ENCODE measurements around the gene PCGF2.
"Not testable (repeated sequence)": the region's sequence is repeated elsewhere in the genome, so short reads cannot be mapped to it uniquely, and the experiment has no call there.

Gene PCGF2
- total RNA-seq = 0.07 to 0.24 reads per million in 2 donors

GRCh38 chr17:38748149-38748891 is at the start of gene PCGF2:
Gene PCGF2, minus strand, starts transcription at chr17:38748336. Its CDS starts 7,934 bp downstream, at chr17:38740402.
- no peak for DNase-seq

DNA sequence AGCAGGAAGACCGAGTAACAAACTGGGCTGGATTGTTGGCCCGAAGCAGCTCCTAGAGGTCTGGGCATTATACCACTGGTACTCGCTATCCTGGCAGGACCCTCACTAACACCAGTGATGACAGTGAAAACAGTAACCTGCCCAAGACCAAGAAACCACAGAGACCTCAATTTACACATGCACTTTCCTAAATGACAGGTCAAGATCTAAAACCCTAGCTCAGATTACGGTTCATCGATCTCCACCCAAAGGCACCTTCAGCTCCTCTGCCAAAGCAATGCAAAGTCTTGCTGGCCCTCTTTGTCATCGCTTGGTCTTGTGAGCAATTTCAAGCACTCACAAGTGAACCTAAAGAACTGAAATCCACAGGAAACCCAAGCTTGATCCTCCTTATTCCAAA is 49.7 kb upstream of the PCGF2 start:
- DNase-seq = no peak

- DNase-seq = no peak
These were observed 49.0 kb upstream of the PCGF2 start for GRCh38 chr17:38797158-38797490.

DNA sequence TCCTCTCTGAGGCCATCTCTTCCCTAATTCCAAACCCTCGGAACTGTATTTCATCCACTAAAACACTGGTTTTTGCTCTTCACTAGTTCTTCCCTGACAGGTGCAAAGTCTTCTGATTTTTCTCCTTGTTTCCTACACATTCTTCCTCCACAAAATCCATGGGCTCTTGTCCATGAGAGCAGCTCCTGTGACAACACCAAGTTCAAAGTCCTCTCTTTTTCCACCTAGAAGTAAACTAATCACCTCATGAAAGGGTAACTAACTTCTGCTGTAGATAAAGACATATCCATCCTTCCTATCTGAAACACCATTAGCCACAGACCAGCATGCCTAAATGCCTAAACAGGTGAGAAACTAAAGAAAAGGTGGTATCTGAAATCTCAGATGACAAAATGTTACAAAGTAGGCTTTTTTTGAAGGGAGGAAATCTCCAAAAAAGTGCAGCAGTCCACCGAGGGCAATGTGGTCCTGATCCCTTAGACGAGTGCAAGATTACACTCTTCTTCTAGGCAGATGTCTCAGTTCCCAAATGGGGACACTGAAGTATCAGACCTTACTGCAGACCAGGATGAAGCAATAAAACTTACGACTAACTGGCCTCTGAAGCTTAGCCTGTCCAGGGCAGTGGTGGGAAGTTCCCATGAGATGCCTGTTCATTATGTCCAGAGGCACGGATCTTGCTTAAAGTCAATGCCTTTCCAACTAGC is 48.5 kb upstream of the PCGF2 start:
- DNase-seq = no peak

DNA sequence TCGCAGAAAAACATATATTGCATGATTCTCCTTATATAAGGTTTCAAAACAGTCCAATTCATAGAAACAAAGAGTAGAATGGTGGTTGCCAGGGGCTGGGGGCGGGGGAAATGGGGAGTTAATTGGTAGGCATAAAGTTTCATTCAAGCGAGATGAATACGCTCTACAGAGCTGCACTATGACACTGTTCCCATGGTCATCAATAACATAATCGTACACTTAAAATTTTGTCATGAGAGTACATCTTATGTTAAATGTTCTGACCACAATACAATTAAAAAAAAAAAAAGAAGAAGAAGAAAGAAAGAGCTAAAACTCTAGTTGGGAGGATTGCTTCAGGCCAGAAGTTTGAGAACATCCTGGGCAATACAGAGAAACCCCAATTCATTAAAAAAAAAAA is 46.1 kb upstream of the PCGF2 start:
- DNase-seq = no peak

- DNase-seq = no peak
These were observed 43.0 kb upstream of the PCGF2 start for GRCh38 chr17:38791162-38791561.

DNA sequence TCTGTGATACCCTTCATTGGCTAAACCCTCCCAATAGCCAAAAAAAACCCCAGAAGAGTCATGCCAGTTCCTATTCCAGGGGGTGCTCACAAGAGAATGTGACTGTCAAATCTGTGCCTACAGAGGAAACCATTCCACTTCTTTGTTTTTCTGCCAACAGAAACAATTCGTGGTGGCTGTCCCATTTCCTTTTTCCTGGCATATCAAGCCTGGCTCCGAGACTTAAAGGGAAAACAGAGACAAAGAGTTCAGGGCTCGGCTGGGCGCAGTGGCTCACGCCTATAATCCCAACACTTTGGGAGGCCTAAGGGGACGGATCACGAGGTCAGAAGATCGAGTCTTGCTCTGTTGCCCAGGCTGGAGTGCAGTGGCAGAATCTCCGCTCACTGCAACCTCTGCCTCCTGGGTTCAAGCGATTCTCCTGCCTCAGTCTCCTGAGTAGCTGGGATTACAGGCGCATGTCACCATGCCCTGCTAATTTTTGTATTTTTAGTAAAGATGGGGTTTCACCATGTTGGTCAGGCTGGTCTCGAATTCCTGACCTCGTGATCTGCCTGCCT is 42.1 kb upstream of the PCGF2 start:
- not testable (repeated sequence) for DNase-seq

DNA sequence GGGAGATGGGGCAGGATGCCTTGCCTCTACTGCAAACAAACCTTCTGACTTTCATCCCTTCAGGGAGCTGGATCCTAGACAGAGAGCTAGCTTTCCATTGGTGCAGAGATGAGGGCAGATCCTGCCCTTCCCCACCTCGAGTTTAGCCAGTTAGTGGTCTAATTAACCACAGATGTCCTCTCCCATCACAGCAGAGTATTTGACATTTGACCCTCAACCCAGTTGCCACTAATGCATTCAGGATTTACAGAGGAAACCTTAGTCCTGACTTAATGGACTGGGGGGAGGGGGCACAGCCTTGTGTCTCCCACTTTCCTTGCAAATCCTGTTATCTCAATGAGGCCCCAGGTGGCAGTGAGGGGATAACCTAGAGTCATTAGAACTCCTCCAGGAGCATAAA is 41.0 kb upstream of the PCGF2 start:
- DNase-seq = no peak

DNA sequence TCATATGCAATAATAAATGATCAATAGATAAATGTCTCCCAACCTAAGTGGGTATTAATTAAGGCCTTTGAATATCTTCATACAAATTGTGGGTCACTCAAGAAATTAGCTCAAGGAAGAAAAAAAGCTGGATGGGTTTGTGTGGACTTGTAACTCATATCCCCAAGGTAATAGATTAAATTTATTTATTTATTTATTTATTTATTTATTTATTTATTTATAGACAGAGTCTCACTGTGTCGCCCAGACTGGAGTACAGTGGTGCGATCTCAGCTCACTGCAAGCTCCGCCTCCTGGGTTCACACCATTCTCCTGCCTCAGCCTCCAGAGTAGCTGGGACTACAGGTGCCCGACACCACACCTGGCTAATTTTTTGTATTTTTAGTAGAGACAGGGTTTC is 39.9 kb upstream of the PCGF2 start:
- not testable (repeated sequence) for DNase-seq

DNA sequence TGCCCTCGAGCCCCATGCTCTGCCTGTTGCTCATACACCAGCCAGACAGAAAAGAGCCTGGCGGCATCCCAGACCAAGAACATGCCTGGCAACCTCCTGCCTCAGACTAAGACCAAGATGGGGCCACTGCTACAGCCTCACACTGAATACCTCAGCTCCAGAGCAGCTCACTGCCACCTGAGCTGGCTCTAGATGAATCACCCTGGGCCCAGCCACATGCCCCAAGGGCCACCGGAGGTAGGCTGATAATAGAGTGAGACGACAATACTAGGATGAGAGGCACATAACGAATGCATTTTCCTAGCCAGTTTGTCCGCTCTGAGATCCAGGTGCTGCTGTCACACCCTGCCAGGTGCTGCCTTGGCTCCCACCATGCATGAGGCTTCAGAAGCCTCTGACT is 38.2 kb upstream of the PCGF2 start:
- DNase-seq = no peak

GRCh38 chr17:38783227-38783626 is 35.1 kb upstream of the PCGF2 start:
- DNase-seq = no peak

- DNase-seq = no peak
These were observed 32.0 kb upstream of the PCGF2 start for GRCh38 chr17:38779965-38780752.

DNA sequence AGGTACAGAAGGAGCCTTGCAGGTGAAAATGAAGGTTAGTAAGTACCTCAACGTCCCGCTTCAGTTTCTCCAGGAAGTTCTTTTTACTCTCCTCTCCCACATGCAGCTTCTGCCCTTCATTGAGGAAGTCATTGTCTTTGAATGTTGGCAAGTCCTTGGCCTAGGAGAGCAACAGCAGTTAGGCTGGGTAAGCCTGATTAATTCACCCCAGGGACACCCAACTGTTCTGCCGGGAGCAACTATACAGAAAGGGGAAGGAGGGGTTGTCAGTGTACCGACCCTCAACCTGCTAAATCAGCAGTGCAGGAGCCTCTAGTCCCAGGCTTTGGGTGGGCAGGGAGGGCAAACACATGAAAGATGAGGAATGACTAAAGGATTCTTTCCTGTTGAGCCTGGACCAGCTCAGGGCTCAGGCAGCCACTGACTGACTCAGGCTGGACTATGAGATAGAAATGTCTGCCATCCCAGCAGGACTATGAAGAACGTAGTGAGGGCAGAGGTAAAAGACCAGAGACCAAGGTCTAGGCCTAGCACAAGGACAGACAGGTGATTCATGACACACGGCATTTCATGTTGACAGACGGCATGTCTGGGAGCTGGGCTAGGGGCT is 29.6 kb upstream of the PCGF2 start:
- no peak for DNase-seq

- DNase-seq = no peak
These were observed 25.1 kb upstream of the PCGF2 start for GRCh38 chr17:38773258-38773657.

GRCh38 chr17:38768417-38768816 is 20.3 kb upstream of the PCGF2 start:
- DNase-seq = no peak

GRCh38 chr17:38766341-38766740 is 18.2 kb upstream of the PCGF2 start:
- no peak for DNase-seq

DNA sequence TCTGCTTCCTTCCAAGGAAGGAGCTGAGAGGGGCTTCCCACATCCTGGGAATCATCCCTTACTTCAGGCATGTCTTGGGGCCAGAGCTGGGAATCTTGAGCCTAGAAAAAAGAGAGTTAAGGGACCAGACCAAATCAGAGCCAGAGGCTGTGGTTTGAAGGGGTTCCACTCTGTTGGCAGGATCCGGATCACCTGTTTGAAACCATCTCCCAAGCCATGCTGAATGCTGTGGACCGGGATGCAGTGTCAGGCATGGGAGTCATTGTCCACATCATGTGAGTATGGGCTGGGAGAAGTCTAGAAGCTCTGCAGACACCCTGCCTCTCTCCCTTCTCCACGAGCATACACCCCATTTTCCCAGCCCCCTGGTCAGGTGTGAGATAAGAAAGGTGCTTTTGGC is 14.1 kb upstream of the PCGF2 start:
- no peak for DNase-seq

DNA sequence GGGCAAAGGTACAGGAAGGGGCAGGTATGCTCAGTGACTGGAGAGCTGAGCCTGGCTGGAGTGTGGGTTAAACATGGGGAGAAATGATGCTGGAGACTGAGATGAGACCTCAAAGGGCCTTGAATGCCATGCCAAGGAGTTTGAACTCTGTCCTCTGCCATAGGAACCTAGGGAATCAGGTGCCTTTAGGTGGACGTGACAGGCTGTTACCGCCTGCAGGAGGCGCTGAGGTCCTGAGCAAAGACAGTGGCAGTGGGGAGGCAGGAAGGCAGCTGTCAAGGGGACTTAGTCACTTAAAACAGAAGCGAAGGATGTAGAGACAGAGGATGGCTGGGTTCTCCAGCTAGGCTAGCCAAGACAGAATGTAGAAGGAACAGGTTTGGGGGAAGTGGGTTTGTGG is 13.5 kb upstream of the PCGF2 start:
- no peak for DNase-seq

DNA sequence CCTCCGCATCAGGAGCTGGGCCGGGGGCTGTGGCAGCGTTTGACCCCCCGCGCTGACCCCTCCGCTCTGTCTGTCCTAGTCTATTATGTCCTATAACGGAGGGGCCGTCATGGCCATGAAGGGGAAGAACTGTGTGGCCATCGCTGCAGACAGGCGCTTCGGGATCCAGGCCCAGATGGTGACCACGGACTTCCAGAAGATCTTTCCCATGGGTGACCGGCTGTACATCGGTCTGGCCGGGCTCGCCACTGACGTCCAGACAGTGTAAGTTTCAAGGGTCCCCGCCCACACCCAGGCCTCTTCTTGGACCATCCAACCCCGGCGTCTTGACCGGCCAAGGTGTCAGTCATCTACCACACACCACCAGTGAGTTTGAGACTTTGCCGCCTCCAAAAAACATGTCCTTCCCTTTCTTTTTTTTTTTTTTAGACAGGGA is 5.0 kb upstream of the PCGF2 start:
- DNase-seq = no peak

GRCh38 chr17:38752308-38753070 is 4.4 kb upstream of the PCGF2 start, which contains the start of gene PSMB3:
Gene PSMB3, plus strand, starts transcription at chr17:38752741. Its CDS starts 86 bp downstream, at chr17:38752827.
- peak; percentile 88 for DNase-seq

DNA sequence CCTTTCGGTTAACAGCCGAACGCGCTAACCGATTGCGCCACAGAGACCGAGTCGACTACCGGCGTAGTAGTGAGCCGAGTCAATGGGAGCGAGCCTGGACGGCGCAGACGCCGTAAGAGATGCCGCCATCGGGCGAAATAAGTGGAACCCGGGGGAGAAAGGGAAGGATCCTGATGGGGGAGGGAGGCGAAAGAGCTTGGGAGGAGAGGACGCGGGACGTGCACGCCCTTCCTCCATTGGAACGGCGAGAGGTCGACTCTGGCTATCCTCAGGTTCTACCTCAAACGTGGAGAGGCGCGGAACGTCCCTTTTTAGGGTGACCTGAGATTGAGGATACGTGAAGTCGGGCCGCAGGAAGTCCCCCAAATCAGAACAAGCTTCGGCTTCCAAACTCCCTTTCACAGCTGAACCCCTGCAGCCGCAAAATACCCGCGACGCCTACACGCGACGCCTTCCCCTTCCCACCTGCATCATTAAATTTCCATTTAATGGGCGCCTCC is 3.7 kb upstream of the PCGF2 start:
- peak; percentile 65 for DNase-seq
